Umbilical cord (tissue), 2 donors: ENCODE results near the gene STAB2. TPM values are rescaled to one million over a fixed set of nuclear protein-coding genes. Genes with fewer than 3 reads are reported as not detected.

Source experiments
- DNase-seq: peaks from one replicate; pipeline ENCODE4 v3.0.0-alpha.2; 2015; ENCODE audit warnings: low spot score
- total RNA-seq: library from RNA; depleted of rRNA; stranded (reverse); fragments of >200 nt; gene quantifications from one replicate; pipeline ENCODE4 v1.2.3, GENCODE V29; 2014; ENCODE audit warnings: low replicate concordance; ENCODE audit not compliant: insufficient read depth

Gene STAB2
- total RNA-seq, 1 donor from 2014 or later: 2.6 TPM

DNA sequence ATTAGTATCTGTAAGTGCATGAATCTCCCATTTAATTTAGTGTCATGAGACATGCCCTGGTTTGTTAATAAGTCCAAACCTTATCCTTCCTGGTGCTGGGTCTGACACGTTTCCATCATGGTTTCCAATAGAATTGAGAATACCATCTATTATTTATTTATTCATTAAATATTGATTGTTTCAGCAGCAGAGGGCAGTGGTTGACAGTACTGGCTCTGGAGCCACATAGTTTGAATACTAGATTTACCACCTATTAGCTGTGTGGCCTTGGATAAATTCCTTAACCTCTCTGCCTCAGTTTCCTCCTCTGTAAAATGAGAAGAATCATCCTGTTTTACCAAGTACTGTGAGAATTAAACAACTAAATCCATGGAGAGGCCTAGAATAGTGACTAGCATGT, 941 bp upstream of the STAB2 start:
- no peak for DNase-seq

GRCh38 chr12:103588680-103589079, 1.6 kb downstream of the STAB2 start:
- no peak for DNase-seq

GRCh38 chr12:103589517-103589916, 2.4 kb downstream of the STAB2 start:
- DNase-seq: no peak

DNA sequence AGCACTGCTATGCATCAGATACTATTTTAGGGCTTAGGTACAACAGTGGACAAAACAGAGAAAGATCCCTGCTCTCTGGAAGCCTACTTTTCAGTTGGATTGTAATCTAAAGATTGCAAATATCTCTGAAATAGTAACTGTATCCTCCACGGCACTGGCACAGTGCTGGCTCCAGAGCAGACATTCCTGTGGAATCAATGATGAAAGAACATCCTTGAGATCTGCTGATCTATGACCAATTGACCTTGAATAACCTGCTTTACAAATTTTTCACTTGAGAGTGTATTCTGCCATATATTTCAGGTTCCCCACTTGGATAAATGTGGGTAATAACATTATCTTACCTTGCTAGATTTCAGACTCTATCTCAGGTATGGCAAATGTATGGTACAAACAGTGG, 3.2 kb downstream of the STAB2 start:
- DNase-seq: no peak

GRCh38 chr12:103596981-103597380, 9.9 kb downstream of the STAB2 start:
- DNase-seq: no peak

DNA sequence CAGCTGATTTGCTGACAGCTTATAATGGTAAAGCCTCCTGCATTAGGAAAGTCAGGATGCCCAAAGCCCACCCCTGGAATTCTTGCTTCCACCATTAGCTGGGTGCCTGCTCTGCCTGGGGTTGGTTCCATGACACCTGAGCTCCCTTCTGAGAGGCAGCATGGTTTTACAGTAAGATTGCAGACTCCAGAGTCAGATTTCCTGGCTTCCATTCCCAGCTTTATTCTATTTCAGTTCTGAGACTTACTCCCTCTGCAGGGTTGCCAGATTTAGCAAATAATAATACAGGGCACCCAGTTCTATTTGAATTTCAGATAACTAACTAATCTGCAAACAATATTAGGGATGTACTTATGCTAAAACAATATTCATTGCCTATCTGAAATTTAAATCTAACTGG, 12.2 kb downstream of the STAB2 start:
- no peak for DNase-seq

- no peak for DNase-seq
Observed at GRCh38 chr12:103600967-103601728, 14.1 kb downstream of the STAB2 start.

DNA sequence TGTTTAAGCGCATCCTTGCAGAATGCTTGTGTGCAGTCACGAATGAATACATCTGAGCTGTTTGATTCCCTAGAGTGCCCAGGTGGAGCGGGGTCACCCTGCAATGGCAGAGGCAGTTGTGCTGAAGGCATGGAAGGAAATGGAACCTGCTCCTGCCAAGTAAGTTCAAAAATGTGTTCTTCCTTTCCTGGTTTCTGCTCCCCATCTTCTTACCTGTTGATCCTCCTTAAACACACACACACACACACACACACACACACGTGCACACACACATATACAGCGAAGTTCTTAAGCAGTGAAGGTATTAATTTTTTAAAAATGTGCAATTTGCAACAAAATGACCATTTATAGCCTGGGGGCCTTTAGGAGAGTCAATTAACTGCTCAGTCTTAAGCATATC, 33.3 kb downstream of the STAB2 start:
- no peak for DNase-seq

DNA sequence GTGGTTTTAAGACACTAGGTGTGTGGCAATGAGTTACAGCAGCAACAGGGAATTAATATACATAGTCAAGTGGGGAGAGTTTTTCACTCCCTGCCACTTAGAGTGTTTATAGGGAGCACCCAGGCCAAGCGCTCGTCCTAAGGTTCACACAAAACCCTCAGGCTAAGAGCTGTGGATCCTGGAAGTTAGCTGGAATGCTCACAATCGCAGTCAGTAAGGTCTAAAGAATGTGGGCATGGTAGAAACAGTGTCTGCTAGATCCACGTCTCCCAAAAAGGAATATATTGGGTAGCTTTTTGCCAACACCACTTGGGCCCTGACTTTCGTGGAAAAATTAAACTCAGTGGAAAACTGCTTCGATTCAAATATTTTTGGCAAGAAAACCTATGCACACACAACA, 36.6 kb downstream of the STAB2 start:
- no peak for DNase-seq

- DNase-seq: peak; percentile 61
Observed at GRCh38 chr12:103626498-103626897, 39.4 kb downstream of the STAB2 start.

- no peak for DNase-seq
Observed at GRCh38 chr12:103627189-103627855, 40.2 kb downstream of the STAB2 start.

DNA sequence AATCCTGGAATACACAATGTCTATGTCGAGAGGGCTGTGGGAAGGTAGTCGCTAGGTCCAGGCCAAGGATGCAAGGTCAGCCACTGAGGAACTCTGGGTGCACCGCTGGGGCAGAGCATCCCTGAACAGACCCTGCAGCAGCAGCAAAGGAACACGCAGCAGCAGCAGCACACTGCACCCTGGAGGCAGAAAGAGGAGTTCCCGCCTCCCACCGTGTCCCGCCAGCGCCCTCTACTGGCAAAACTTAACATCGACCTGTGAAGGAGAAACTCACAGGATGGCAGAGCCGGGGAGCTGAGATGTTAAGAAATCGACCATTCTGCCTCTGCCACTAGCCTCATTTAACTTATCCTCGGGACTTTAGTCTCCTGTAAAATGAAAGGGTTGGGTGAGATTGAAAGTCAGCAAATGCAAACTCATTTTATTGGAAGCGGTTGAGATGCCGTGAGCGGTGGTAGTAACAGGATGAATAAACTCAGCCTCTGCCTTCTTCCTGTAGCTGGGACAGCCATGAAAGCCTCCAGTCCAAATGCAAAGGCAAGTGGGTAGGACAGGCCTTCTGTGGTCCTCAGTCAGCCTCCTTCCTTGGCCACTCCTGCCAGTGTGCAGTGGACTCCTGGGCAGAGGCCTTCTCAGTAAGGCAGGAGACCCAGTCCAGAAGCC, 45.6 kb downstream of the STAB2 start:
- no peak for DNase-seq

DNA sequence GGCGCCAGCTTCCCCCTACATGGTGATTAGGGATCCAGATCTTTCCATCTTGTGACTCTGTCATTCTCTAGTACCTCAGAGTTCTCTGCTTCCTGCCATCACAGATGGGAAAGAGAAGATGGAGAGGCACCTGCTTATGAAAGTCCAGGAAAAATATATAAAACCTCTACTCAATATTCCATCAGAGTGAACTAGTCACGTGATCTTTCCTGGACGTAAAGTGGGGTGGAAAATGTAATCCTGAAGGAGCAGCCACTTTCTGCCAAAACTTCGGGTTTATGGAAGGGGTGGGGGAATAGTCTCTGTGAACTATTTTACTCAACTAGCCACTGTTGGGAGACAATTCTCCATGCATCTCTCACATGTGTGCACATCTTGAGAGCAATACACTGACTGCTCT, 47.7 kb downstream of the STAB2 start:
- DNase-seq: no peak

DNA sequence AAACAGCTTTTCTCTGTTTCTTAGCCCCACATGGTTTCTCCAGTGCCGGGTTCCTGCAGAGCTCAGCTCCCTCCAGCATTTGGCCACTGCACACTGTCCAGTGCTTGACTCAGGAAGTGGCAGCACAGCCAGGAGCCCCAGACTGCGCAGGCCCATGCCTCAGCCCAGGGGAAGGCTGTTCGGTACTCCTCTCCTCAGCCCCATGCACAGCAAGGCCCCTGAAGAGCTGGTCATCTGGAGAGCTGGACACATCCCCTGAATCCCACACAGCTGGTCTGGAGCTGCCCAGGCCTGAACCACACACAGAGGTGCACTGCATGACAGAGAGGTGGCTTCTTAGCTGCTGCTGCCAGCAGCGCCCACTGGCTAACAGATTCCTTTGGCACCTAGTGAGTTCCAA, 48.3 kb downstream of the STAB2 start:
- DNase-seq: no peak

DNA sequence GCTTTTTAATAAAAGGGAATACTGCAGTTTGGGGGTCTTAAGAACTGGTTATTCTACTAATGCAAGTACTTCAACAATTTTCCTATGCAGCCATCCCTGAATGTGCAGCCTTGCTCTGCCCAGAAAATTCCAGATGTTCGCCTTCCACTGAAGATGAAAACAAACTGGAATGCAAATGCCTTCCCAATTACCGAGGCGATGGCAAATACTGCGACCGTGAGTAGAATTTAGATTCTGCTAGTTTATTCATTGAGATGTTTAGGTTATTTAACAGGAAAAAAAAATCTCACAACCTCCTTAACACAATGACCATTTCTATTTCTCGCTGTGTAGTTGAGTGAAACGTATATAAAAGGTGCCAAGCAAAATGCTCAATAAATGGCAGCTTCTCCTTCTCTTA, 49.9 kb downstream of the STAB2 start:
- no peak for DNase-seq

- DNase-seq: no peak
Observed at GRCh38 chr12:103637429-103637828, 50.4 kb downstream of the STAB2 start.

- DNase-seq: no peak
Observed at GRCh38 chr12:103639983-103640382, 52.9 kb downstream of the STAB2 start.

DNA sequence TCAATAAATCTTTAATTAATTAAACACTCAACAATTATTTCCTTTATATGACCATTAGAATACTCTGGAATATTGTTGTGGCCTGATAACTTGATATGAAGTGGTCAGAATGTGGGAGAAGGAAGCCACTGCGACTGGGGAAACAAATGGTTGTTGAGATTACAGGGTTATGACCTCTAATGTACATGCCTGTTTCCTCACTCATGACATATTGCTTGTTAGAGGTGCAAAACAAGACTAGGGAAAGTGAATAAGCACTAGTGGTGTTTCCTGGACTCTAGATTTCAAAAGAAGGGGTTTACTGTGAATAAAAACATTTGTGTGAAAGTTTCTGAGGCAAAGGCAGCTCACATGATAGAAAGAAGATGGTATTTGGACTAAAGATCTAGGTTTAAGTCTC, 53.3 kb downstream of the STAB2 start:
- DNase-seq: peak; percentile 31

GRCh38 chr12:103640831-103641230, 53.8 kb downstream of the STAB2 start:
- DNase-seq: no peak

- no peak for DNase-seq
Observed at GRCh38 chr12:103642240-103642864, 55.3 kb downstream of the STAB2 start.

- peak; percentile 95 for DNase-seq
Observed at GRCh38 chr12:103645202-103645601, 58.1 kb downstream of the STAB2 start.

GRCh38 chr12:103647267-103647666, 60.2 kb downstream of the STAB2 start:
- DNase-seq: peak; percentile 61
